Measurements from ENCODE around the gene HOXB4.

DNA sequence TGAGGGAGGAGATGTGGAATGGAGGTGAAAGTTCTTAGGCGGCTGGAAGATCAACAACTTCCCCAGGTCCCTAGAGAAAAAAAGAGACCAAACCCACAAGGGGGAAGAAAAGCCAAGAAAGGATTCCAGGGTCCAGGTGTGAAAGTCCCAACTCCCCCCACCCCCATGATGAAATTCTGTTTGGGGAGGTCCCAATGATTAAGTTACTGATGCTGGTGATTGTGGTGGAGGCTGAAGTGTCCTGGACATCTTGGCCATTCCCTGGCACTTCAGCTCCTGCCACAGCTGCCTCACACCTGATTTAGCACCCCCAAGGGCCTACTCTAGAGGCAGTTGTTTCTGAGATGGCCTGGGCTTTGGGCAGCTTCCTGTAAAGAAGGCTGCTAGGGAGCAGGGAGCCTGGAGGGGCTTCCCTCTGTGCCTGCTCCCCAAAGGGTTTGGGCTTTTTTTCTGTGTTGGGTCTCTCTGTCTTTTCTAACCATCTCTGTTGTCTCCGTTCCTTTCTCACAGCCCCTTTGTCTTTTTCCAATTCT lies 13.1 kb downstream of the HOXB4 start:
- TF ChIP-seq, protein P1, sequence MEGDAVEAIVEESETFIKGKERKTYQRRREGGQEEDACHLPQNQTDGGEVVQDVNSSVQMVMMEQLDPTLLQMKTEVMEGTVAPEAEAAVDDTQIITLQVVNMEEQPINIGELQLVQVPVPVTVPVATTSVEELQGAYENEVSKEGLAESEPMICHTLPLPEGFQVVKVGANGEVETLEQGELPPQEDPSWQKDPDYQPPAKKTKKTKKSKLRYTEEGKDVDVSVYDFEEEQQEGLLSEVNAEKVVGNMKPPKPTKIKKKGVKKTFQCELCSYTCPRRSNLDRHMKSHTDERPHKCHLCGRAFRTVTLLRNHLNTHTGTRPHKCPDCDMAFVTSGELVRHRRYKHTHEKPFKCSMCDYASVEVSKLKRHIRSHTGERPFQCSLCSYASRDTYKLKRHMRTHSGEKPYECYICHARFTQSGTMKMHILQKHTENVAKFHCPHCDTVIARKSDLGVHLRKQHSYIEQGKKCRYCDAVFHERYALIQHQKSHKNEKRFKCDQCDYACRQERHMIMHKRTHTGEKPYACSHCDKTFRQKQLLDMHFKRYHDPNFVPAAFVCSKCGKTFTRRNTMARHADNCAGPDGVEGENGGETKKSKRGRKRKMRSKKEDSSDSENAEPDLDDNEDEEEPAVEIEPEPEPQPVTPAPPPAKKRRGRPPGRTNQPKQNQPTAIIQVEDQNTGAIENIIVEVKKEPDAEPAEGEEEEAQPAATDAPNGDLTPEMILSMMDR (conservative IDR thresholded peaks at IDR 0.05) = no peak
- TF ChIP-seq EZH2 (IDR thresholded peaks at IDR 0.05; ENCODE audit: low read depth) = no peak

Data from PC-9 (cell line).